Hepatocyte (in vitro differentiated cells): ENCODE results near the gene DNAH7. TPM values are rescaled to one million over a fixed set of nuclear protein-coding genes. Genes with fewer than 3 reads are reported as not detected.

Experiments used
- DNase-seq: peaks from one replicate; pipeline ENCODE4 v3.0.0-alpha.2; 2016; ENCODE audit warnings: low spot score
- H2AFZ ChIP-seq: fragments of 200-600 bp; sonication (generic); 2 replicates; pipeline ENCODE4 v1.6.0; 2016; ENCODE audit warnings: antibody characterized with exemption, mild to moderate bottlenecking
- H3K27ac ChIP-seq: fragments of 200-600 bp; sonication (generic); 2 replicates; pipeline ENCODE4 v1.5.1; 2016; ENCODE audit warnings: mild to moderate bottlenecking
- H3K27me3 ChIP-seq: fragments of 200-600 bp; sonication (generic); 2 replicates; pipeline ENCODE4 v1.6.1; 2016
- H3K36me3 ChIP-seq: fragments of 200-600 bp; sonication (generic); replicated peaks from 2 replicates; pipeline ENCODE4 v1.5.1; 2016; ENCODE audit warnings: low read depth; ENCODE audit not compliant: insufficient read depth
- H3K4me1 ChIP-seq: fragments of 200-600 bp; sonication (generic); 2 replicates; pipeline ENCODE4 v1.5.1; 2016; ENCODE audit warnings: mild to moderate bottlenecking, moderate library complexity; ENCODE audit not compliant: insufficient read depth
- H3K4me2 ChIP-seq: fragments of 200-600 bp; sonication (generic); 2 replicates; pipeline ENCODE4 v1.6.0; 2016
- H3K4me3 ChIP-seq: fragments of 200-600 bp; sonication (generic); 2 replicates; pipeline ENCODE4 v1.5.1; 2016; ENCODE audit warnings: mild to moderate bottlenecking
- H3K79me2 ChIP-seq: fragments of 200-600 bp; sonication (generic); 2 replicates; pipeline ENCODE4 v1.6.0; 2017; ENCODE audit warnings: mild to moderate bottlenecking
- H3K9me2 ChIP-seq: fragments of 200-600 bp; sonication (generic); replicated peaks from 2 replicates; pipeline ENCODE4 v1.6.0; 2017; ENCODE audit warnings: mild to moderate bottlenecking; ENCODE audit not compliant: insufficient read depth
- H3K9me3 ChIP-seq: fragments of 200-600 bp; sonication (generic); 2 replicates; pipeline ENCODE4 v1.5.1; 2016; ENCODE audit warnings: low read depth, mild to moderate bottlenecking
- H4K20me1 ChIP-seq: fragments of 200-600 bp; sonication (generic); 2 replicates; pipeline ENCODE4 v1.6.0; 2016; ENCODE audit warnings: mild to moderate bottlenecking; ENCODE audit not compliant: insufficient read depth, poor library complexity, severe bottlenecking
- EZH2 ChIP-seq: fragments of 200-600 bp; sonication (generic); IDR thresholded peaks from 2 replicates; pipeline ENCODE4 v1.6.1; 2016; ENCODE audit warnings: antibody characterized with exemption, mild to moderate bottlenecking, borderline replicate concordance
- EZH2phosphoT487 ChIP-seq: fragments of 200-600 bp; sonication (generic); IDR thresholded peaks from one replicate; pipeline ENCODE4 v1.6.1; 2018; ENCODE audit warnings: antibody characterized with exemption, mild to moderate bottlenecking, low read depth, moderate library complexity; ENCODE audit not compliant: unreplicated experiment, severe bottlenecking
- WGBS: methylation state at CpG from one replicate; pipeline ENCODE4 v1.1.6; 2016; ENCODE audit warnings: low lambda C conversion rate; ENCODE audit errors: missing lambda C conversion rate; 5-methylcytosine and 5-hydroxymethylcytosine counted together
- polyA plus RNA-seq: library from polyadenylated mRNA; unstranded; fragments of >200 nt; fragmentation: Nextera tagmentation; extraction: Ambion mirVana; gene quantifications from 2 replicates; pipeline ENCODE4 v1.2.1, GENCODE V29; 2016
- total RNA-seq: library from RNA; depleted of rRNA; stranded (reverse); fragments of >200 nt; gene quantifications from 2 replicates; pipeline ENCODE4 v1.2.3, GENCODE V29; 2014
- TF ChIP-seq, protein P1 (sequence below): fragments of 200-600 bp; sonication (generic); IDR thresholded peaks from 2 replicates; pipeline ENCODE4 v1.5.1; 2016; ENCODE audit warnings: antibody characterized with exemption, mild to moderate bottlenecking; ENCODE audit not compliant: poor library complexity

Gene DNAH7
- total and polyA plus RNA-seq, 2 experiments from 2014 or later, result 0.29 to 1.2 TPM

DNA sequence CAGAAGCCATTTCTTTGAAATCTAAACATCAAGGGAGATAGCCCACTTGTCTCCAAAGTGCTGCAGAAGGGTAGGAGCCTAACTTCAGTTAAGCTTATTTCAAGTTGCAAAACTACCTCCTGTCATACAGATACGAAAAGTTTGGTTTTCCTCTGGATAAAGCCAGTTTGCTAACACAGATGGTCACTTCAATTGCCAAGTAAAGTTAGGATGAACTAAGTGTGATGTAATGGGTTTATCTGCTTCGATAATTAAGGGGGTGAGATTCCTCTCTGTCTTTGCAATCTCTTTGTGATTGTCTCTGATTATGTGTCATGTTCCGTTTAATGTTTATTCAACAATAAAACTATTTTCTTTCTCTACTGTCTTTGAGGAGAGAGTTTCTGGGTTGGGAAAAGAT lies 255.2 kb downstream of the DNAH7 start:
- H3K79me2 ChIP-seq, result no peaks in the 10 kb centered on the region
- no peak overlapping the region for H3K27ac ChIP-seq
- H3K9me2 ChIP-seq, result no peaks in the 10 kb centered on the region
- H3K4me2 ChIP-seq, result no peak overlapping the region
- H3K27me3 ChIP-seq, result no peaks in the 10 kb centered on the region
- no peaks in the 10 kb centered on the region for H3K9me3 ChIP-seq
- no peak overlapping the region for H2AFZ ChIP-seq
- TF ChIP-seq EZH2phosphoT487 (no peak), EZH2 (no peak)
- TF ChIP-seq, protein P1, sequence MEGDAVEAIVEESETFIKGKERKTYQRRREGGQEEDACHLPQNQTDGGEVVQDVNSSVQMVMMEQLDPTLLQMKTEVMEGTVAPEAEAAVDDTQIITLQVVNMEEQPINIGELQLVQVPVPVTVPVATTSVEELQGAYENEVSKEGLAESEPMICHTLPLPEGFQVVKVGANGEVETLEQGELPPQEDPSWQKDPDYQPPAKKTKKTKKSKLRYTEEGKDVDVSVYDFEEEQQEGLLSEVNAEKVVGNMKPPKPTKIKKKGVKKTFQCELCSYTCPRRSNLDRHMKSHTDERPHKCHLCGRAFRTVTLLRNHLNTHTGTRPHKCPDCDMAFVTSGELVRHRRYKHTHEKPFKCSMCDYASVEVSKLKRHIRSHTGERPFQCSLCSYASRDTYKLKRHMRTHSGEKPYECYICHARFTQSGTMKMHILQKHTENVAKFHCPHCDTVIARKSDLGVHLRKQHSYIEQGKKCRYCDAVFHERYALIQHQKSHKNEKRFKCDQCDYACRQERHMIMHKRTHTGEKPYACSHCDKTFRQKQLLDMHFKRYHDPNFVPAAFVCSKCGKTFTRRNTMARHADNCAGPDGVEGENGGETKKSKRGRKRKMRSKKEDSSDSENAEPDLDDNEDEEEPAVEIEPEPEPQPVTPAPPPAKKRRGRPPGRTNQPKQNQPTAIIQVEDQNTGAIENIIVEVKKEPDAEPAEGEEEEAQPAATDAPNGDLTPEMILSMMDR, result no peak
- 59% methylated on average over 3 of the region's 3 CpGs for WGBS
- H4K20me1 ChIP-seq, result no peaks in the 10 kb centered on the region
- no peak overlapping the region for H3K4me3 ChIP-seq
- peaks cover 11% of the 10 kb centered on the region for H3K4me1 ChIP-seq
- DNase-seq, result no peak
- H3K36me3 ChIP-seq, result no peaks in the 10 kb centered on the region

- Histone ChIP-seq H3K27ac (no peak overlapping the region), H3K4me1 (no peaks in the 10 kb centered on the region), H4K20me1 (no peaks in the 10 kb centered on the region), H3K4me3 (no peak overlapping the region), H3K27me3 (no peaks in the 10 kb centered on the region), H3K36me3 (no peaks in the 10 kb centered on the region), H2AFZ (no peak overlapping the region), H3K79me2 (no peaks in the 10 kb centered on the region), H3K4me2 (no peak overlapping the region), H3K9me2 (no peaks in the 10 kb centered on the region), H3K9me3 (no peaks in the 10 kb centered on the region)
- 93% methylated on average over 4 of the region's 4 CpGs for WGBS
- DNase-seq, result no peak
- TF ChIP-seq EZH2phosphoT487 (no peak), EZH2 (no peak)
- TF ChIP-seq, protein P1, result no peak
Measured at GRCh38 chr2:195810340-195811098, 258.1 kb downstream of the DNAH7 start.

GRCh38 chr2:195808189-195808588 lies 260.4 kb downstream of the DNAH7 start:
- 58% methylated on average over 1 of the region's 1 CpG for WGBS
- Histone ChIP-seq H3K9me3 (no peaks in the 10 kb centered on the region), H3K4me1 (no peaks in the 10 kb centered on the region), H2AFZ (no peak overlapping the region), H3K4me2 (no peak overlapping the region), H3K27me3 (no peaks in the 10 kb centered on the region), H3K27ac (no peak overlapping the region), H4K20me1 (no peaks in the 10 kb centered on the region), H3K36me3 (no peaks in the 10 kb centered on the region), H3K4me3 (no peak overlapping the region), H3K9me2 (no peaks in the 10 kb centered on the region), H3K79me2 (no peaks in the 10 kb centered on the region)
- DNase-seq, result no peak
- TF ChIP-seq EZH2phosphoT487 (no peak), EZH2 (no peak)
- TF ChIP-seq, protein P1, result no peak
